HG02798 (cell line): ENCODE data around the gene COL25A1.

Experiments
- ATAC-seq: cut with Tn5 transposase; IDR thresholded peaks from one replicate; pipeline ENCODE4 v1.9.1; 2021; ENCODE audit warnings: mild to moderate bottlenecking; ENCODE audit not compliant: unreplicated experiment, poor library complexity

Gene COL25A1

GRCh38 chr4:108980455-108981239 lies 321.8 kb downstream of the COL25A1 start:
- ATAC-seq = no peak

DNA sequence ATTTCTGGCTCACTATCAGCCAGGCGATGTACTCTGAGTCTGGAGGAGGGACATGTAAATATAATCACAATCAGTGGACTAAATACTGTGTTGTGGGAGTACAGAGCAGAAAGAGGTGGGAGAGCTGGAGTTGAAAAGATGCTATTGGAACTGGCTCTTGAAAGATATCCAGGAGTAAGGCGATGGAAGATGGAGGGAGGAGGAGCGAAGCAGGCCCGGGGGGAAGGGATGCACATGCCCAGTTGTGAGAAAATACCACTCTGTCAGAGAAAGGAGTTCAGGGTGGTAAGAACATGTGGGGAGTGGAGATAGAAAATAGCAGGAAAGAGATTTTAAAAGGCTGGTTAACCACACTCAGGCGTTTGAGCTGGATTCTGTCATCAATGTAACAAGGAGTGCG lies 322.7 kb downstream of the COL25A1 start:
- ATAC-seq = no peak

- ATAC-seq = no peak
These were observed 324.4 kb downstream of the COL25A1 start for GRCh38 chr4:108978066-108978465.

DNA sequence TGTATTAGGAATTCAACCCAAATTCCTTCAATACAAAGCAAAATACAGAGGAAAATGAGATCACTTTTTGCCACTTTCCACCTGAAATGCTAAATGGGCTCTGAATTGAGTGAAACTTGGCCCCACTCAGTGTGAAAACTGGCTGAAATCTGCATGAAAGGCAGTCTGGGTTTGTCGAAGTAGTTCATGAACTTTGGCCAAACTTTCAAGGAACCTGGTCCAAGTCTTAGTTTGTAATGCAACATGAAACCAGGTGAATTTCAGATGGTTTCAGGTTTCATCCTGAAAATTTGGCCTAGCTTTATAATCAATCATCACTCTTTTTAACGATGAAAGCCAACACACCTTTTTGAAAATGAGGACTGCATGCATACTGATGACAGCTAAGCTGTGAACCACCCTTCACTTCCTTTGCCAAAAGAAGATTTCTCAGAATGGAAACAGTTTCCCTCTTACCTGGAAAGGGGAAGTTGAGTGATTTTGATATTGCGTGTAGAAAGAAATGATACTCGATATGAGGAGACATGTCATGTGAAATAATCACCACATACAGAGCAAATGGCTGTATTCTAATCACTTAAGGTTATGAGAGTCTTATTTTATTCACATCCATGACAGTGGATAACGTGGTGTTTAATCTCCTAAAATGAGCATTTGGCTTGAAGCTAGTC lies 329.7 kb downstream of the COL25A1 start:
- no peak for ATAC-seq

DNA sequence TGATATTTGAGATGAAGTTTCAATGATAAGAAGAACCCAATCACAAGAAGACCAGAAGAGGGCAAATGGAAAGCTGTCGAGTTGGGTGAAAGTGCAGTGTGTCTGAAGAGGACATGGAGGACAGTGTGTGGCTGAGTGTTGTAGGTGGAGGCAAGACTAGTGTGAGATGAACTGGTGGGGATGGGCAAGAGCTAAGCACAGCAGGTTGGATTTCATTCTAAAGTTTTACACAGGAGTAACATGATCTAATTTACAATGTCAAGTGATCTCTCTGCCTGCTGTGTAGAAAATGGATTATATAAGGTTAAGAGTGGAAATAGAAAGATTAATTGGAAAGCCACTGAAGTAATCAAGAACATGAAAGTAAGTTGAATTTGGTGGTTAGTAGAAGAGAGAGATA lies 331.0 kb downstream of the COL25A1 start:
- ATAC-seq = no peak

GRCh38 chr4:108965472-108966076 lies 336.9 kb downstream of the COL25A1 start:
- no peak for ATAC-seq

DNA sequence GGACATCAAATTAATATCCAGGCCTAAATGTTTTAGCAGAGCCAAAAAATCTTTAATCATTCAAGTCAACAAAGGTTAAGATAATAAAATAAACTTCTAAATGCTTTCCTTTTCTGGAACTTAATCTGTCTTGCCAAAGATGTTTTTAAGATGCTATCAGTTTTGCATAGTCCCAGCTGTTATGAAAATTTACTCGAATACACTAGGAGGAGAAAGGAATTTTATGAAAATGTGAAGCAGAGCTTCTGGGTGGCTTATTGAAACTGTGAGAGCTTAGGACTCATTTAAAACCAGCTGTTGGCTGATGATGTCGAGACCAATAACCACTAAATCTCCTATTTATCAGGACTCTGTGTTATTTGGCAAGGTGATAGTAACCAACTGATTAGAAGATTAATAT lies 337.4 kb downstream of the COL25A1 start:
- no peak for ATAC-seq

- ATAC-seq = no peak
These were observed 338.5 kb downstream of the COL25A1 start for GRCh38 chr4:108963910-108964309.

DNA sequence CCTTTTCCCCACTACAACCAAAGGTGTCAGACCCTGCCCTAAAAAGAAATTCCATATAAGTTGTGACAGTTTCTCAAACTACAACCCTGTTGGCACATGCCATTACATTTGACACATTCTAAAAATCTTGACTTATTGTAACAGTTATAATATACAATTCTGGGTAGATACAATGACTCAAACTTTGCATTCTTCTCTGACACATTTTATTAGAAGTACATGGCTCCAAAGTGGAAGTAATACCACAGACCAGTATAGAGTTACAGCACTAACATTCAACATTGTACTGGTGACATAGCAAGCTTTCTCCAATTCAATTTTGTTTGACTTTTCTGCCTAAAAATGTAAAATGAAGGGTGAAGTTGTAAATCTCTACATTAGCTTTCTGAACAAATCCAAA lies 343.0 kb downstream of the COL25A1 start:
- no peak for ATAC-seq

GRCh38 chr4:108954880-108955279 lies 347.6 kb downstream of the COL25A1 start:
- ATAC-seq = no peak

DNA sequence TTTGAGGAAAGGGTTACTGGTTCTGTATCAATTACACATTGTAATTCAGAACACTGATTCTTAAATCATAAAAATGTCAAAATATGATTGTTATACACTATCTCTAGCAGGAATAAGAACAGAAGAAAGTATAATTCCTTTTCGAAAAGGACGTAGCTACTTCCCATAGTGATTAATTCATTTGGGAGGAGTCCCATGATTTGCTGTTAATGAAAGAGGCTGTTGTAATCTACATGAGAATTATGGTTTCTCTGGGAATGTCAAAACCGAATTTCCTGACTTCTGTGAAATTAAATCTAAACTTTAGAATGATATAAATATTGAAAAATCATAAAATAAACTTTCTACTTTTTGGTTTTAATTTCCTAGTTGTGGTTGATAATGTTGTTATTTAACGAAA lies 348.5 kb downstream of the COL25A1 start:
- no peak for ATAC-seq

DNA sequence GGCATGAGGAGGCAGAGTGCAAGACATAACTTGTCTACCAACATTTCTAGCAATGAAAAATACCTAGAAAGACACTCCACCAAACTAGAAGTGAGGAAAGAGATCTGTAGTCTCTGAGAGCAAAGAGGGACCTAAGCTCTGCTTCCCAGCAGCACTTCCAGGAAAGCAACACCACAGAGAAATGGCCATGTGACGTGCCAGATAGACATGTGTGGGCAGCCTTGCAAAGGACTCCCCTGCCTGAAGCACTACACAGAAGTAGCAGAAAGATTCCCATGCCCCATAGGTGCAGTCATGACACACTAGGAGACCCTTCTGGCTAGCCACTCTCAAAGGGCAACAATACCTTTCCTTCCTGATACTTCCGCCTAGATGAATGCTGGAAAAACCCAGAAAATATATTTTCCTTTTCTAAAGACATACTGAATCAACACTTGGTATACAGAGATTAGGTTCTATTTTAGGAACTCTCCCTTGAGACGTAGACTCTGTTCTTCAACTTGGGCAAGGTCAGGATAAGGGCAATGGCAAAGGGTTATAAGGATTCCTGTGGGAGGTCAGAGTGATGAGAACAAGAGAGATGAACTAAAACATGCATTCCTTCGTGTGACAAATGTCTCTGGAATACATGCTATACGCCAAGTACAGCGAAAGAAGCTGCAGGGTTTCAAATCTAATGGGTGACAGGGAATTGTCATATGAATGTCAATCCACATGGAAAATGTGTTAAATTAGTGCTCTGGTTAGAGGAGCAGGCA lies 352.1 kb downstream of the COL25A1 start:
- no peak for ATAC-seq

- no peak for ATAC-seq
These were observed 354.9 kb downstream of the COL25A1 start for GRCh38 chr4:108947526-108947925.

- ATAC-seq = no peak
These were observed 356.2 kb downstream of the COL25A1 start for GRCh38 chr4:108946237-108946636.

DNA sequence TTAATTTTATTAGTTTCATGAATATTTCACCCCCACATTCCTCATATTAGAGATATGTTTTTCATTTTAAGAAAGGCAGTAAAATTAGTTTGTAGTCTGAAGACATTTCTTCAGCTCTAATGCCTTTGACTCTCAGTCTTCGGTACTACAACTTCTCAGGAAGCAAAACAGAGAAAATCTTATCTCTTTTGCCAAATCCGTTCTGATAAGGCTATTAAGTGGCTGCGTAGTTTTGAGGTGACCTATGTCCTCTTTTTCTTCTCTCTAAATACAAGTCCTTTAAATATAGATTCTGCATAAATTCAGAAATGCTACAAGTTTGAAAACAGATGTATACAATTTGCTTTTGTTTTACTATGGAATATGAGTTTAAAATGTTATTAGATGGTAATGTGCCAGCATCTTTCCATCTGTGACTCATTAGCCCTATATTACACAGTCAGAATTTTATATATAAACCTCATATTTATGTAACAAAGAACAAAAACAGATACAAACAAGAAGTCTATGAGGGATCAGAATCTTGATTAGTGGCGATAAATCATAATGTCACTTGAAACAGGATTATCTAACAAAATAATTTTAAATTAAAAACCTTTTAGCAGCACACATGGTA lies 358.4 kb downstream of the COL25A1 start:
- no peak for ATAC-seq

- no peak for ATAC-seq
These were observed 359.1 kb downstream of the COL25A1 start for GRCh38 chr4:108943371-108943770.

DNA sequence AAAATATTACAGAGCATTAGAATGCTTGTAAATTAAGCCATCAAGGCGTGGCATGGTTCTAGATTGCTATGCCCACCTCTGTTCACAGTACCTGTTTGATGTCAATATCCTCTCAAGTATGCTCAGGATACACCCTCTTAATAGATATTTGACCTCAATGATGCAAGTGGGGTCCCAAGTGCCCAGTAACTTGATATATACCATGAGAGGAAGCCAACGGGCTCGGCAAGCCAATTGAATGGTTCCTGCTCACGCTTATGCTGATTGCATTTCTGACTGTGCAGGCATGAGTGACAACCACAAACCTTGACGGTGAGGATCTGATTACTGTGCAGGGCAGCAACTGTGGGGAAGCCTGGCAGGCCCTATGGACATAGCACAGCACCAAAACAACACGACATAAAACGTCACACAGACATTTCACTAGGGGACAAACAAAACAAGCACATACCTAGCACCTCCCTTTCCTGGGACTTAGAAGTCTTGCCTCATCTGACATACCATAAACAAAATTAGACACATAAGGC lies 360.5 kb downstream of the COL25A1 start:
- no peak for ATAC-seq

DNA sequence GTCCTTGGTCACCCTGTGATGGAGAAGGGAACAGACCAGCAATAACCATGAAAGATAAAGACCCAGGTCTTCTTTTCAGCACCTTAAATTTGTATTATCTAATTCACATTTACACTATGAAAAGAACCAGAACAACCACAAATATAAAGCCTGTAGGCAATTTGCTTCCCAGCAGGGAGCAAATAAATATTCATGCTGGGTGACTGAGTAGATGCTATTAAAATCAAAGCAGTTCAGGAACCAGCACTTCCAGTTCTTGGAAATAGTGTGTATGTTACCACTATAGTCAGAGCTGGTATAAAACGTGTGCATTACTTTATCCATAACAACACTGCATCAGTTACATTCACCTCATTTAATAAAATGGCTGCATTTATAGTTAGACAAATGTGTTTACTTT lies 361.8 kb downstream of the COL25A1 start:
- no peak for ATAC-seq

GRCh38 chr4:108940149-108940548 lies 362.3 kb downstream of the COL25A1 start:
- ATAC-seq = no peak

- no peak for ATAC-seq
These were observed 365.4 kb downstream of the COL25A1 start for GRCh38 chr4:108937066-108937465.
